ENCODE results near the gene BCOR. TPM values are rescaled to one million over a fixed set of nuclear protein-coding genes. Genes with fewer than 3 reads are reported as not detected.

Gene BCOR
- total RNA-seq, 4 donors from 2014 or later, result 23.8 to 37.5 (median 31.1) TPM

DNA sequence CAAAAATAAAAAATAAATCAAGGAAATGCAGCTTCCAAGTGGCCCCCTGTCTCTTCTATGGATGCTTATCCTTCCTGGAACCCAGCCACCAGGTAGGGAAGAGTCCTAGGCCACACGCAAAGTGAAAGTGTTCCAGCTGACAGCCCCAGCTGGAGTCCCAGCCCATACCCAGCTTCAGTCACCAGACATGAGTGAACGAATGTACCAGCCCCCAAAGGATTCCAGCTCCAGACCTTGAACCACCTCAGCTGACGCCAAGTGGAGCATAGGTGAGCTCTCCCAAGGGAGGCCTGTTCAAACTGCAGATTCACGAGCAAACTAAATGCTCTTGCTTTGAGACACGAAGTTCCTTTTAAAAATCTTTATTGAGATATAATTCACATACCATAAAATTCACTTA is 62.0 kb downstream of the BCOR start:
- intact Hi-C loops (cut with DNase I; ENCODE audit: low total_unique reads), result no loop called here
- 81 to 89% methylated on average over 5 of the region's 5 CpGs for WGBS, 2 donors
- H3K4me3 ChIP-seq (ENCODE audit: low read depth, poor library complexity, severe bottlenecking), result no peak overlapping the region
- TF ChIP-seq POLR2A (IDR thresholded peaks at IDR 0.05) (no peak), CTCF (IDR thresholded peaks at IDR 0.05) (no peak)
- DNase-seq (ENCODE audit: low spot score in 2 of 2), result no peak

DNA sequence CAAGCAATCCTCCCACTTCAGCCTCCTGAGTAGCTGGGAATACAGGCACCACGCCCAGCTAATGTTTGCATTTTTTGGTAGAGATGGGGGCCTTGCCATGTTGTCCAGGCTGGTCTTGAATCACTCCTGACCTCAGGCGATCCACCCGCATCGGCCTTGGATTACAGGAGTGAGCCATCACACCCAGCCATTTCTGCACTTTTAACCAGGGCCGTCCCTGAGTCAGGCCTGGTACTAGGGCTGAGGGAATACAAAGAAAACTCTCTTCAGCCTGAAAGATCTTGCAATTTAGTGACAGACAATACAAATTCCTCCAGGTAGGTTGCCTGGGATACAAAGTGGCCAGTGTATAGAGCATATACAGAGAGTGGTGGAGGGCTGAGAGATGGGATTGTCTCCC is 65.8 kb downstream of the BCOR start:
- intact Hi-C loops (cut with DNase I; ENCODE audit: low total_unique reads), result no loop called here
- H3K4me3 ChIP-seq (ENCODE audit: low read depth, poor library complexity, severe bottlenecking), result no peak overlapping the region
- 86 to 96% methylated on average over 5 of the region's 5 CpGs for WGBS, 2 donors
- no peak for DNase-seq (ENCODE audit: low spot score in 2 of 2)
- TF ChIP-seq POLR2A (IDR thresholded peaks at IDR 0.05) (no peak), CTCF (IDR thresholded peaks at IDR 0.05) (no peak)

DNA sequence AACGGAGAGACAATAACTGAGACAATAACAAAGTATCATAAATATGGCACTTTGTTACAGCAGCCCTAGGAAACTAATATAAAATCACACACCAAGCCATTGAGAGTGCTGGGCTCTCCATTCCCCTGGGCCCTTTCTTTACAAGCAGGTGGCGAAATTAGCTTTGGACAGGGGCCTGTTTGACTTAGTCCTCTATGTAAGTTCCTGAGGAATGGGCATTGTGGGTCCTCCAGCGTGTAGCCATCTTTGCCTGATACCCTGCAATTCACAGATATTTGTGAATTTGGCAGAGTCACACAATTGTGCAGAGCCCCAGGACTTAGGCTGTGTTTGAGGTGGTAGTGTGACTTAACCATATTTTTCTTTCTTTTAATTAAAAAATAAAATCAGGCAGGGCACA is 67.6 kb downstream of the BCOR start:
- peak in 1 of 2 donors; percentile 61 for DNase-seq (ENCODE audit: low spot score in 2 of 2)
- intact Hi-C loops (cut with DNase I; ENCODE audit: low total_unique reads), result no loop called here
- TF ChIP-seq POLR2A (IDR thresholded peaks at IDR 0.05) (no peak), CTCF (IDR thresholded peaks at IDR 0.05) (no peak)
- WGBS, 2 donors, result 84 to 86% methylated on average over 2 to 3 of the region's 3 CpGs
- no peak overlapping the region for H3K4me3 ChIP-seq (ENCODE audit: low read depth, poor library complexity, severe bottlenecking)

GRCh38 chrX:40022421-40022820 is 75.3 kb downstream of the BCOR start:
- TF ChIP-seq CTCF (IDR thresholded peaks at IDR 0.05) (no peak), POLR2A (IDR thresholded peaks at IDR 0.05) (no peak)
- intact Hi-C loops (cut with DNase I; ENCODE audit: low total_unique reads), result no loop called here
- WGBS, 2 donors, result 68 to 75% methylated on average over 3 of the region's 3 CpGs
- H3K4me3 ChIP-seq (ENCODE audit: low read depth, poor library complexity, severe bottlenecking), result no peak overlapping the region
- DNase-seq (ENCODE audit: low spot score in 2 of 2), result no peak

GRCh38 chrX:40021647-40022046 is 76.1 kb downstream of the BCOR start:
- WGBS, 2 donors, result 71 to 100% methylated on average over 2 of the region's 2 CpGs
- H3K4me3 ChIP-seq (ENCODE audit: low read depth, poor library complexity, severe bottlenecking), result no peak overlapping the region
- TF ChIP-seq CTCF (IDR thresholded peaks at IDR 0.05), result no peak
- intact Hi-C loops (cut with DNase I; ENCODE audit: low total_unique reads), result no loop called here
- no peak for DNase-seq (ENCODE audit: low spot score in 2 of 2)

- intact Hi-C loops (cut with DNase I; ENCODE audit: low total_unique reads), result no loop called here
- no peak for DNase-seq (ENCODE audit: low spot score in 2 of 2)
- TF ChIP-seq POLR2A (IDR thresholded peaks at IDR 0.05), result no peak
- no peak for TF ChIP-seq CTCF (IDR thresholded peaks at IDR 0.05)
- no peak overlapping the region for H3K4me3 ChIP-seq (ENCODE audit: low read depth, poor library complexity, severe bottlenecking)
- WGBS, 2 donors, result 87 to 89% methylated on average over 4 of the region's 4 CpGs
Observed at GRCh38 chrX:40019541-40019940, 78.2 kb downstream of the BCOR start.
